Karpas-422 (cell line): ENCODE results near the gene METRNL. TPM values are rescaled to one million over a fixed set of nuclear protein-coding genes. Genes with fewer than 3 reads are reported as not detected.

Experiments used
- DNase-seq: peaks from one replicate; pipeline ENCODE4 v3.0.0-alpha.2; 2015
- H2AFZ ChIP-seq: fragments of 200-600 bp; sonication (generic); 2 replicates; pipeline ENCODE4 v1.6.1; 2014; ENCODE audit warnings: antibody characterized with exemption, low read length, mixed read lengths
- H3K27ac ChIP-seq: fragments of 200-600 bp; sonication (generic); 2 replicates; pipeline ENCODE4 v1.5.1; 2014; ENCODE audit warnings: mild to moderate bottlenecking, low read length, moderate library complexity
- H3K27me3 ChIP-seq: fragments of 200-600 bp; sonication (generic); 2 replicates; pipeline ENCODE4 v1.6.1; 2014; ENCODE audit warnings: low read length, mixed read lengths
- H3K36me3 ChIP-seq: fragments of 200-600 bp; sonication (generic); 2 replicates; pipeline ENCODE4 v1.6.1; 2014; ENCODE audit warnings: low read length, mixed read lengths; ENCODE audit not compliant: insufficient read depth
- H3K4me1 ChIP-seq: fragments of 200-600 bp; sonication (generic); 2 replicates; pipeline ENCODE4 v1.6.1; 2014; ENCODE audit warnings: mild to moderate bottlenecking, low read length, mixed read lengths
- H3K4me2 ChIP-seq: fragments of 200-600 bp; sonication (generic); 2 replicates; pipeline ENCODE4 v1.6.1; 2014; ENCODE audit warnings: low read length, low read depth, mild to moderate bottlenecking; ENCODE audit not compliant: poor library complexity, severe bottlenecking
- H3K4me3 ChIP-seq: fragments of 200-600 bp; sonication (generic); 2 replicates; pipeline ENCODE4 v1.5.1; 2014; ENCODE audit warnings: mild to moderate bottlenecking, antibody characterized with exemption, low read length, mixed read lengths
- H3K79me2 ChIP-seq: fragments of 200-600 bp; sonication (generic); 2 replicates; pipeline ENCODE4 v1.6.1; 2014; ENCODE audit warnings: mild to moderate bottlenecking, low read length, mixed read lengths
- H3K9ac ChIP-seq: fragments of 200-600 bp; sonication (generic); 2 replicates; pipeline ENCODE4 v1.6.0; 2014; ENCODE audit warnings: low read length
- H3K9me2 ChIP-seq: fragments of 200-600 bp; sonication (generic), shearing (Covaris generic); replicated peaks from 2 replicates; pipeline ENCODE4 v1.6.0; 2014; ENCODE audit warnings: mild to moderate bottlenecking, low read length, moderate library complexity; ENCODE audit not compliant: insufficient read depth
- H3K9me3 ChIP-seq: fragments of 300-700, 200-600 bp; sonication (generic); 2 replicates; pipeline ENCODE4 v1.6.1; 2014; ENCODE audit warnings: low read length, mixed read lengths
- H4K20me1 ChIP-seq: fragments of 200-600 bp; sonication (generic); 2 replicates; pipeline ENCODE4 v1.6.1; 2014; ENCODE audit warnings: mild to moderate bottlenecking, antibody characterized with exemption, low read length, low read depth; ENCODE audit not compliant: insufficient read depth
- total RNA-seq: library from RNA; depleted of rRNA; stranded (reverse); fragments of >200 nt; shearing (Covaris generic); gene quantifications from 2 replicates; pipeline ENCODE4 v1.2.3, GENCODE V29; 2014; ENCODE audit warnings: low replicate concordance

Gene METRNL
- total RNA-seq, 1 experiment from 2014 or later = 2.4 TPM

DNA sequence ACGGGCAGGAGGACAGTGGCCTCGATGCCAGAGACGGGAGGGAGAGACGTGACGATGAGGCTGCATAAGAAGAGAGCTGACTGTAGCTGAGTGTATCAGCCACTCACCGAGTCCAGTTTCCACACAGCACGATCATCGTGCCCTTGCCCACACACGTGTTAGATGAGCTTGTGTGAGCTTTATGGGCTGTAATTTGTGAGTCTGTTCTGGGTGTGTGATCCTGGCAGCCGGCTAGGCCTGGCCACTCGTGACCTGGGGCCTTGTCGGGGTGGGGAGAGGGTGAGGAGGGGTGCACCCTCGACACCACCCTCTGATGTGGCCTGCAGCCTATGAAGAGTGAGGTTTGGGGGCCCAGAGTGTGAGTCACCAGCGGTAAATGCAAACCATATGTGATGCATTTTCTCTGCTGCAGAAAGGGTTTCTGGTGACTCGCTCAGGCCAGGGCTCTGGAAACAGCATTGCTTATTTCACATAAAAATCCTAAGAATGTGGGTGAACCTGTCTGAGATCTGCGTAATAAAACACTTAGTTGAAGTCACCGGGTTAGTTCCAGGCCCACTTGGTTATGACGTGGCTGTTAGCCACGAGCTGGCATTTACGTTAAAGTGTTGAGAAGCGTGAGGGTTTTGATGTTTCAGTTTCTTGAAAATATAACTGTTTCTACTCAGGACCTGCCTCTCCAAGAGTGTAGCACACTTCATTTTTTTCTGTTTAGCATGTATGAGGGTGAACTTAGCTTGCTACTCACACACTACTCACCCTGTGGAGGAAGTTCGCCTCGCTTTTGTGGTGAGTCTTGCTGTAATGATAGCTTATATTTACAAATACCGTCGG lies 4.2 kb downstream of the METRNL start:
- Histone ChIP-seq H4K20me1 (no peaks in the 10 kb centered on the region), H3K9ac (no peak overlapping the region), H2AFZ (no peak overlapping the region), H3K9me3 (no peaks in the 10 kb centered on the region), H3K27ac (no peak overlapping the region), H3K27me3 (no peaks in the 10 kb centered on the region), H3K4me3 (no peak overlapping the region), H3K4me2 (no peak overlapping the region), H3K36me3 (no peaks in the 10 kb centered on the region), H3K4me1 (peaks cover 14% of the 10 kb centered on the region), H3K79me2 (no peaks in the 10 kb centered on the region), H3K9me2 (no peaks in the 10 kb centered on the region)
- no peak for DNase-seq

GRCh38 chr17:83084214-83084613 lies 4.8 kb downstream of the METRNL start:
- Histone ChIP-seq H3K4me3 (no peak overlapping the region), H3K4me1 (peaks cover 9% of the 10 kb centered on the region), H3K36me3 (no peaks in the 10 kb centered on the region), H3K4me2 (no peak overlapping the region), H3K79me2 (no peaks in the 10 kb centered on the region), H4K20me1 (no peaks in the 10 kb centered on the region), H3K27me3 (no peaks in the 10 kb centered on the region), H3K9ac (no peak overlapping the region), H2AFZ (no peak overlapping the region), H3K9me3 (no peaks in the 10 kb centered on the region), H3K27ac (no peak overlapping the region), H3K9me2 (no peaks in the 10 kb centered on the region)
- DNase-seq = no peak

DNA sequence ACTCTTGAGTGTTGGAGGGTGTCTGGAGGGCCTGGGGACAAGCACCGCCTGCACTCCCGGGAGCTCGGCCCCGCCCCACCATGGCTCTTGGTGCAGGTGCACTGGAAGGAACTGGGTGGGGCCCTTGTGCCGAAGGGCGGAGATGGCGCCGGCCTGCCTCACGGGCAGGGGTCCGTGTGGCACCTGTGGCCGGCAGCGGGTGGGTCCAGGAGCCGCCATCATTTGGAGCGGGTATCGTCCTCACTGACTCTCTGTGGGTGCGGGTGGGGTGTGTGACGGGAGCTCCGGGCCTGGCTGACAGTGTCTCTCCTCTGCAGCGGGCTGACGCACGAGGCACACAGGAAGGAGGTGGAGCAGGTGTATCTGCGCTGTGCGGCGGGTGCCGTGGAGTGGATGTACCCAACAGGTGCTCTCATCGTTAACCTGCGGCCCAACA lies 5.2 kb downstream of the METRNL start:
- no peak overlapping the region for H3K9ac ChIP-seq
- H3K79me2 ChIP-seq = no peaks in the 10 kb centered on the region
- H2AFZ ChIP-seq = no peak overlapping the region
- no peaks in the 10 kb centered on the region for H3K9me3 ChIP-seq
- H3K4me2 ChIP-seq = no peak overlapping the region
- no peaks in the 10 kb centered on the region for H3K27me3 ChIP-seq
- H3K4me3 ChIP-seq = no peak overlapping the region
- H3K27ac ChIP-seq = no peak overlapping the region
- no peaks in the 10 kb centered on the region for H3K9me2 ChIP-seq
- H3K36me3 ChIP-seq = no peaks in the 10 kb centered on the region
- DNase-seq = no peak
- no peaks in the 10 kb centered on the region for H4K20me1 ChIP-seq
- peaks cover 9% of the 10 kb centered on the region for H3K4me1 ChIP-seq

GRCh38 chr17:83085103-83085502 lies 5.7 kb downstream of the METRNL start:
- Histone ChIP-seq H3K9me3 (no peaks in the 10 kb centered on the region), H3K36me3 (no peaks in the 10 kb centered on the region), H3K27ac (no peak overlapping the region), H3K4me3 (no peak overlapping the region), H3K9me2 (no peaks in the 10 kb centered on the region), H2AFZ (no peak overlapping the region), H3K4me1 (peaks cover 9% of the 10 kb centered on the region), H3K4me2 (no peak overlapping the region), H3K27me3 (no peaks in the 10 kb centered on the region), H4K20me1 (no peaks in the 10 kb centered on the region), H3K9ac (no peak overlapping the region), H3K79me2 (no peaks in the 10 kb centered on the region)
- DNase-seq = no peak

DNA sequence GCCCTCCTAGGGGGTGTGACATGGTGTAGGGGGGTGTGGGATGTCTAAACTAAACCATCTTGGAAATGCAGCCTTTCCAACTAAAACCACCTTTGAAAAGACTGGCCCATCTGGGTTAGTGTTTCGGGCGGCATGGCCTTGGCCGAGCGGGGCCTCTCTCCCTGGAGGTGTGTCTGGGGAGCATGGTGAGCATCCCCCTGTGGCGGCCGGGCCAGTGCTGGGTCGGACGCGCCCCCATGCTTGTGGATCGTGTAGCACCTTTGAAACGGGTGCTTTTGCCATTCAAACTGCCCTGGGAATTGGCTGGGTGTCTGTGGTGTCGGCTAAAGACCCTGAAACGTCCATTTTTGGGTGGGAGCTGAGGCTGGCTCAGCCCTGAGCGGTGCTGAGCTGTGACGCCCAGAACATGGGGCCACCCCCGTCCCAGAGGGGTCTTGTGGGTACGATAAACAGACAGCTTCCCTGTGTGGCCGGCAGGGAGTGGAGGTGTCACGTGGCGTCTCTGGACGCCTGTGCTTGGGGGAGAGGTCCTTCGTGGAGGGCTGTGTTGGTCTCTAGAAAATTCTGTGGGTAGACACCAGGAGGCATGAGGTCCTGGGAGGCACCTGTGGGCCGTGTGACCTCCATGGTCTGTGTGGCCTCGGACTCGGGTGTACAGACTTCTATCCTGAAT lies 6.3 kb downstream of the METRNL start:
- Histone ChIP-seq H3K4me2 (no peak overlapping the region), H3K4me1 (peaks cover 7% of the 10 kb centered on the region), H3K27me3 (no peaks in the 10 kb centered on the region), H3K79me2 (no peaks in the 10 kb centered on the region), H3K27ac (no peak overlapping the region), H3K9me2 (no peaks in the 10 kb centered on the region), H3K9me3 (no peaks in the 10 kb centered on the region), H4K20me1 (no peaks in the 10 kb centered on the region), H3K36me3 (no peaks in the 10 kb centered on the region), H3K4me3 (no peak overlapping the region), H3K9ac (no peak overlapping the region), H2AFZ (no peak overlapping the region)
- no peak for DNase-seq

DNA sequence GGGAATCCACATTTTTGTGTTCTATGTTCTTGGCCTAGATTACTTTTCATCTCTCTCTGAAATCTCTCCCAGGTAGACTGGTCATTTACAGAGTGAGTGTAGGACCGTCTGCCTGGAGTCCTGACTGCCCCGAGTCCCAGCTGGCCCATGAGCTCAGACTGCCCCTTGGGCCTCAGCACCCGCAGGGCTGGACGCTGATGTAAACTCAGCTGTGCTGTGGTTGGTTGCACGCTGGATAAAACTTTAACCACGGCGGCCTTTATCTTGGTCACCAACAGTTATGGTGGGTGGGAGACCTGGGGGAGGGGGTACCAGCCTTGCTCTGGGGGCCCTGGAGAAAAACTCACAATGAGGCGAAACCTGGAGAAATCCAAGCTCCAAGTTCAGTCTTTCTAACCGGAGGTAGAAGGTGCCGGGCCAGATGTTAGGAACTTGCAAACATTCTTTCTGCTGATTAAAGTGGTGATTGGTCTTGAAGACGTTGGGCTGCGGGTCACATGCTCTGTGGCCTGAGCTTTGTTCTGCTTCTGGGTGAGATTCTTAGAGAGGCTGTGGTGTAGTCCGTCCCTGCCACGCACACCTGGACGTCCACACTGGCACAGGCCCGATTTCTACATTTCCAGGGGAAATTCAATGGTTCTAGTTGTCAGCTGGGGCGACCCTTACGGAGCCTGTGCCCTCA lies 6.9 kb downstream of the METRNL start:
- no peak overlapping the region for H2AFZ ChIP-seq
- H3K9me3 ChIP-seq = no peaks in the 10 kb centered on the region
- H4K20me1 ChIP-seq = no peaks in the 10 kb centered on the region
- H3K9me2 ChIP-seq = no peaks in the 10 kb centered on the region
- no peak overlapping the region for H3K9ac ChIP-seq
- H3K79me2 ChIP-seq = no peaks in the 10 kb centered on the region
- DNase-seq = no peak
- H3K36me3 ChIP-seq = no peaks in the 10 kb centered on the region
- H3K4me3 ChIP-seq = no peak overlapping the region
- no peak overlapping the region for H3K27ac ChIP-seq
- H3K27me3 ChIP-seq = no peaks in the 10 kb centered on the region
- H3K4me2 ChIP-seq = no peak overlapping the region
- H3K4me1 ChIP-seq = peaks cover 1% of the 10 kb centered on the region; the same call in 1 of the 2 replicates

GRCh38 chr17:83086907-83087787 lies 7.7 kb downstream of the METRNL start:
- H3K9ac ChIP-seq = no peak overlapping the region
- H4K20me1 ChIP-seq = no peaks in the 10 kb centered on the region
- no peaks in the 10 kb centered on the region for H3K79me2 ChIP-seq
- no peak overlapping the region for H3K27ac ChIP-seq
- H3K4me1 ChIP-seq = no peaks in the 10 kb centered on the region
- no peaks in the 10 kb centered on the region for H3K27me3 ChIP-seq
- H2AFZ ChIP-seq = no peak overlapping the region
- DNase-seq = no peak
- H3K9me2 ChIP-seq = no peaks in the 10 kb centered on the region
- H3K4me3 ChIP-seq = no peak overlapping the region
- no peaks in the 10 kb centered on the region for H3K9me3 ChIP-seq
- no peak overlapping the region for H3K4me2 ChIP-seq
- H3K36me3 ChIP-seq = no peaks in the 10 kb centered on the region
